ENCODE results near the gene ARHGAP32. TPM values are rescaled to one million over a fixed set of nuclear protein-coding genes. Genes with fewer than 3 reads are reported as not detected.
"Not testable (repeated sequence)": the region's sequence is repeated elsewhere in the genome, so short reads cannot be mapped to it uniquely, and the experiment has no call there.

Gene ARHGAP32
- total RNA-seq, 4 donors from 2014 or later, result 11.2 to 21.7 (median 18.1) TPM

DNA sequence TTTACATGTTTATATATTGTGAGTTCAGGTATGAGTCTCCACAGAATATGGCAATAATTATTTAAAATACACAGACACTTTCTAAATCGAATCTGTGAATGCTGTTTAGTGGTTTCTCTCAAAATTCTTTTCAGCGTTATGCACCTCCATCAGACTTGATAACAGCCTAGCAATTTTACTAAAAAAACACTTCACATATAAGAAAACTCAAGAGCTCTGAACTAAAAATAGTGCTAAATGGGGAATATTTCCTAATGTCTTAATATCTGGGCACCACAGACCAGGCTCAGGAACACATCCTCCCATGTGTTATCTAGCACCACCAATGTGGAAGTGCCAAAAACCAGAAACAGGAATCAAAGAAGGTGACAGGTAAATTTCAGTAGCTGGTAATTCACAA is 47.9 kb downstream of the ARHGAP32 start:
- TF ChIP-seq, protein P1, sequence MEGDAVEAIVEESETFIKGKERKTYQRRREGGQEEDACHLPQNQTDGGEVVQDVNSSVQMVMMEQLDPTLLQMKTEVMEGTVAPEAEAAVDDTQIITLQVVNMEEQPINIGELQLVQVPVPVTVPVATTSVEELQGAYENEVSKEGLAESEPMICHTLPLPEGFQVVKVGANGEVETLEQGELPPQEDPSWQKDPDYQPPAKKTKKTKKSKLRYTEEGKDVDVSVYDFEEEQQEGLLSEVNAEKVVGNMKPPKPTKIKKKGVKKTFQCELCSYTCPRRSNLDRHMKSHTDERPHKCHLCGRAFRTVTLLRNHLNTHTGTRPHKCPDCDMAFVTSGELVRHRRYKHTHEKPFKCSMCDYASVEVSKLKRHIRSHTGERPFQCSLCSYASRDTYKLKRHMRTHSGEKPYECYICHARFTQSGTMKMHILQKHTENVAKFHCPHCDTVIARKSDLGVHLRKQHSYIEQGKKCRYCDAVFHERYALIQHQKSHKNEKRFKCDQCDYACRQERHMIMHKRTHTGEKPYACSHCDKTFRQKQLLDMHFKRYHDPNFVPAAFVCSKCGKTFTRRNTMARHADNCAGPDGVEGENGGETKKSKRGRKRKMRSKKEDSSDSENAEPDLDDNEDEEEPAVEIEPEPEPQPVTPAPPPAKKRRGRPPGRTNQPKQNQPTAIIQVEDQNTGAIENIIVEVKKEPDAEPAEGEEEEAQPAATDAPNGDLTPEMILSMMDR (IDR thresholded peaks at IDR 0.05), result no peak
- no peak for ATAC-seq (ENCODE audit: low FRiP score)
- DNase-seq (ENCODE audit: low spot score), result no peak

DNA sequence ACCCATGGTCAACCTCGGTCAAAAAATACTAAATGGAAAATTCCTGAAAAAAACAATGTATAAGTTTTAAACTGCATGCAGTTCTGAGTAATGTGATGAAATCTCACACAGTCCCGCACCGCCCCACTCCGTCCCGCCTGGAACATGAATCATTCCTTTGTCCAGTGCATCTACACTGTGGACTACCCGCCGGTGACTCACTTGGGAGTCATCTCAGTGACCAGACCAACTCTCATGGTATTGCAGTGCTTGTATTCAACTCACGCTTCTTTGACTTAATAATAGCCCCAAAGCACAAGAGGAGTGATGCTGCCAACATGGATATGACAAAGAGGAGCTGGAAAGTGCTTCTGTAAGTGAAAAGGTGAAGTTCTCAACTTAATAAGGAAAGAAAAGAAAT is 48.8 kb downstream of the ARHGAP32 start:
- peak; percentile 100 for ATAC-seq (ENCODE audit: low FRiP score)
- DNase-seq (ENCODE audit: low spot score), result peak; percentile 81
- TF ChIP-seq, protein P1 (IDR thresholded peaks at IDR 0.05), result no peak

DNA sequence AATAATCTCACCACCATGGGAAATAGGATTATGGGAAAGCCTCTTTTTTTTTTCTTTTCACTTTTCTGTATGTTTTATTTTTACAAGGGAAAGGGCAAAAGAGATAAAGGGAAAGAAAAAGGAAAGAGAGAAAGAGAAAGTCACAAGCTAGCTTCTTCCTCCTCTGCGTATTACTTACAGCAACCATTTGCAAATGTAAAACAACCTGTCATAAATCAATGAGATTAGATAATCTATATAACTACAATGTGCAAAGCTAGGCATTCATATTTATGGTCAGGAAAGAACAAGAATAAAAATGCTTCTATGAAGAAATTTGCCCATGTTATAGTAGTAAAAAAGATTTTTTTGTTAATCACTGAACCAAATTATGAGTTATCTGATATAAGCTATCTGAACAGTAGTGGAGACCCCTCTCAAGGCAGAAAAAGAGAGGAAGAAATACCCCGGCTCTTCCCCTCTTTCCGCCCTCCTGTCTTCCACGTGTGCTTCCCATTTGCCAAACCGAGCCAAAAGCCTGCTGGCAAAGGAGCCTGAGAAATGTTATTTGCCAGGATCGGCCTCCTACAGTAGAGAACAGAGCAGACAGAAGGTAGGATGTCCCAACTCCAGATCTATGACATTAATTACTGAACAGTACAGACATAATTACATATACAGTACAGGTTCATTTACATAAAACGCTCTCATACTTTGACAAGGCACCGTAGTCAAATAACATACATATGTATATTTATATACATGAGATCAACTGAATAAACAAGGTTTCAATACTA is 50.2 kb downstream of the ARHGAP32 start:
- ATAC-seq (ENCODE audit: low FRiP score) (no peak), DNase-seq (ENCODE audit: low spot score) (no peak)
- TF ChIP-seq, protein P1 (IDR thresholded peaks at IDR 0.05), result no peak

DNA sequence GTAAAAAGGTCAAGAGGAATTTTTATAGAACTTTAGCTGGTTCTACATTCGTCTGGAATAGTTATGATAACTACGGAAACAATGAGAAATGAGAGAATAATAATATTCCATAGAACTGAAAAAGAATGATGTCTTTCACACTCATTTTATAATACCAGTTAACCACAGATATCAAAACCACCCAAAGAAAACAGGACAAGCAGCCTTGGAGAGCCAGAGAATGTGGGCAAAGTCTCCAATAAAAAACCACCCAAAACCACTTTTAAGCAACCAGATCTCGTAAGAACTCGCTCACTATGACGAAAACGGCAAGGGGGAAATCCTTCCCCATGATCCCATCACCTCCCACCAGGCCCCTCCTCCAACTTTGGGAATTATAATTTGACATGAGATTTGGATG is 60.8 kb downstream of the ARHGAP32 start:
- ATAC-seq (ENCODE audit: low FRiP score) (no peak), DNase-seq (ENCODE audit: low spot score) (no peak)
- TF ChIP-seq, protein P1 (IDR thresholded peaks at IDR 0.05), result no peak

DNA sequence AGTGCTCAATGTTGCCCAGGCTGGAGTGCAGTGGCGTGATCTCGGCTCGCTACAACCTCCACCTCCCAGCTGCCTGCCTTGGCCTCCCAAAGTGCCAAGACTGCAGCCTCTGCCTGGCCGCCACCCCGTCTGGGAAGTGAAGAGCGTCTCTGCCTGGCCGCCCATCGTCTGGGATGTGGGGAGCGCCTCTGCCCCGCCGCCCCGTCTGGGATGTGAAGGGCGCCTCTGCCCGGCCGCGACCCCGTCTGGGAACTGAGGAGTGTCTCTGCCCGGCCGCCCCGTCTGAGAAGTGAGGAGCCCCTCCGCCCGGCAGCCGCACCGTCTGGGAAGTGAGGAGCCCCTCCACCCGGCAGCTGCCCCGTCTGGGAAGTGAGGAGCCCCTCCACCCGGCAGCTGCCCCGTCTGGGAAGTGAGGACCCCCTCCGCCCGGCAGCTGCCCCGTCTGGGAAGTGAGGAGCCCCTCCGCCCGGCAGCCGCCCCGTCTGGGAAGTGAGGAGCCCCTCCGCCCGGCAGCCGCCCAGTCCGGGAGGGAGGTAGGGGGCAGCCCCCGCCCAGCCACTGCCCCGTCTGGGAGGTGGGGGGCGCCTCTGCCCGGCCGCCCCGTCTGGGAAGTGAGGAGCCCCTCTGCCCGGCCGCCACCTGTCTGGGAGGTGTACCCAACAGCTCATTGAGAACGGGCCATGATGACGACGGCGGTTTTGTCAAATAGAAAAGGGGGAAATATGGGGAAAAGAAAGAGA is 63.1 kb downstream of the ARHGAP32 start:
- not testable (repeated sequence) for DNase-seq (ENCODE audit: low spot score); ATAC-seq (ENCODE audit: low FRiP score)

DNA sequence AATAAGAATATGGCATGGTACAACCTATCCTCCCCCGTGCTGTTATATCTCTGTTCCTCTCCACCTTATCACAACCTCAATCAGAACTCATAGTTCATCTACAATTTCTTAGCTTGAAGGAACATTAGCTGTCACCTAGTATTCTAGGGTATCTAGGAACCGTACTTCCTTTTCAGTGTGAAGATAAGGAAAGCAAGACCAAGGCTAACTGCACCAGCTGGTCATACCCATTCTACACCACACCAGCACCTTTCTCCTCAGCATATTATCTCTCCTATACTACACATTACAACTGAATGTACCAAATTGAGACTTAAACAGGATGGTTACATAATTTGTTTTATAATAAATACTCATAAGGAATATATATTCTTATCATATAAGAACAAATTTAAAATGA is 73.1 kb downstream of the ARHGAP32 start:
- TF ChIP-seq, protein P1 (IDR thresholded peaks at IDR 0.05), result no peak
- ATAC-seq (ENCODE audit: low FRiP score) (no peak), DNase-seq (ENCODE audit: low spot score) (no peak)

DNA sequence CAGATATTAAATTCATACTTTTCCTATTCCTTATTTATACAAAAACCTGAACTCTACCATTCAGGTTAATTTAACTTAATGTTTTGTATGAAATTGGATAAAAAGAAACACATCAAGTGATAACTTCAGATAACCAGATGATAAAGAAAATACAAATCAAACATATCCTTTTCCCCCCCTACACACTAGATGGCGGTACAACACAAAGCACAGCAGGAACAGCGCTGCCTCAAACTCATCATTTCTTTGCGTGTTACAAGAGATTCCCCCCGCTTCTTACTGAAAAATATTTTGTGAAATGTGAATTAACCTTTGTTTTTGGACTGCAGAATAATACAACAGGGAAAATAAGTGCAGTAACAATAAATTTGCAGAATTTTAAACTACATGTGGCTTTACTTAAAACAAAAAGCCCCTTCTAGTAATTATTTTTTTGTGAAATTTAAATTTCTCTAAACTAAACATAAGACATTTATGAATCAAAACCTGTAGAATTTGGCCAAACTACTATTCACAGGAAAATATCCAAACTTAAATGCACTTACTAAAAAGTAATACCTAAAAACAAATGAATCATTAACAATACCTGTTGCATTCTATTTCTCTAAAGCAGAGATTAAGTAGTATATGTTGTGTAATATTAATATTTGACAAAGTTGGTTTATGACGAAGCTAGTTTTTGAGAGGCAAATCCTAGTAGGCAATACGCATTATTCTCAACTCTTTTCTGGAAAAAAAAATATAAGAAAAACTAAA is 74.4 kb downstream of the ARHGAP32 start:
- DNase-seq (ENCODE audit: low spot score), result no peak
- TF ChIP-seq, protein P1 (IDR thresholded peaks at IDR 0.05), result peak in 2 of 3 donors; percentile 26 to 34
- peak; percentile 62 for ATAC-seq (ENCODE audit: low FRiP score)
